Skeletal muscle tissue (tissue), 4 donors: Measurements from ENCODE around the gene S100A13. TPM values are rescaled to one million over a fixed set of nuclear protein-coding genes. Genes with fewer than 3 reads are reported as not detected.
A peak's percentile ranks its signal among the peaks of the same experiment; 100 is the strongest.

Experiments
- H3K27ac ChIP-seq: one replicate; pipeline ENCODE4 v1.7.0; 2013; ENCODE audit warnings: mild to moderate bottlenecking, low read depth, low read length, inconsistent platforms
- H3K27me3 ChIP-seq, 3 donors: one replicate each; pipeline ENCODE4 v1.7.0; 2013; ENCODE audit warnings: low read length in 3 of 3; ENCODE audit not compliant: control insufficient read depth in 3 of 3, insufficient read depth in 3 of 3
- H3K36me3 ChIP-seq, 3 donors: one replicate each; pipeline ENCODE4 v1.7.0; 2013; ENCODE audit warnings: low read length in 3 of 3; ENCODE audit not compliant: control insufficient read depth in 3 of 3, insufficient read depth in 3 of 3
- H3K4me1 ChIP-seq, 3 donors: one replicate each; pipeline ENCODE4 v1.7.0; 2013; ENCODE audit warnings: low read length in 3 of 3, mild to moderate bottlenecking in 3 of 3; ENCODE audit not compliant: control insufficient read depth in 3 of 3, insufficient read depth in 3 of 3
- H3K4me3 ChIP-seq, 3 donors: one replicate each; pipeline ENCODE4 v1.7.0; 2013; ENCODE audit warnings: low read length in 3 of 3
- H3K9ac ChIP-seq, 3 donors: one replicate each; pipeline ENCODE4 v1.7.0; 2013; ENCODE audit warnings: low read length in 3 of 3, mild to moderate bottlenecking in 3 of 3, moderate library complexity in 2 of 3, low read depth in 1 of 3
- H3K9me3 ChIP-seq, 3 donors: one replicate each; pipeline ENCODE4 v1.7.0; 2013; ENCODE audit warnings: low read length in 3 of 3; ENCODE audit not compliant: control insufficient read depth in 3 of 3
- total RNA-seq: library from RNA; depleted of rRNA; stranded (reverse); fragments of >200 nt; gene quantifications from one replicate; pipeline ENCODE4 v1.2.3, GENCODE V29; 2014
- donor health status: Osteomylitis.

S100A13 gene
- total RNA-seq, 1 donor from 2014 or later, result 55.3 TPM

- Histone ChIP-seq H3K27ac (no peak overlapping the region), H3K4me3 (no peak overlapping the region), H3K9me3 (no peaks in the 10 kb centered on the region), H3K36me3 (peaks cover 59 to 65% (median 63%) of the 10 kb centered on the region in 3 donors), H3K27me3 (no peaks in the 10 kb centered on the region), H3K4me1 (peaks cover 10 to 13% (median 11%) of the 10 kb centered on the region in 3 donors), H3K9ac (no peak overlapping the region)
Observed at GRCh38 chr1:153662269-153662668, 35.0 kb upstream of the S100A13 start.

GRCh38 chr1:153661111-153661708 lies 33.9 kb upstream of the S100A13 start:
- H3K9me3 ChIP-seq, result no peaks in the 10 kb centered on the region
- peaks cover 10 to 13% (median 11%) of the 10 kb centered on the region in 3 donors for H3K4me1 ChIP-seq
- H3K27me3 ChIP-seq, result no peaks in the 10 kb centered on the region
- no peak overlapping the region for H3K4me3 ChIP-seq
- peaks cover 48 to 54% (median 53%) of the 10 kb centered on the region in 3 donors for H3K36me3 ChIP-seq
- H3K9ac ChIP-seq, result no peak overlapping the region
- no peak overlapping the region for H3K27ac ChIP-seq

- H3K4me1 ChIP-seq, result peaks cover 10 to 13% (median 11%) of the 10 kb centered on the region in 3 donors
- H3K27ac ChIP-seq, result no peak overlapping the region
- peaks cover 37 to 38% (median 38%) of the 10 kb centered on the region in 3 donors for H3K36me3 ChIP-seq
- no peaks in the 10 kb centered on the region for H3K9me3 ChIP-seq
- H3K9ac ChIP-seq, result peak overlapping the region; percentile 88 to 96 (median 96)
- H3K4me3 ChIP-seq, result peak overlapping the region; percentile 87 to 90 (median 88)
- no peaks in the 10 kb centered on the region for H3K27me3 ChIP-seq
Observed at GRCh38 chr1:153659656-153660055, 32.4 kb upstream of the S100A13 start.

- no peaks in the 10 kb centered on the region for H3K9me3 ChIP-seq
- peak overlapping the region; percentile 87 to 90 (median 88) for H3K4me3 ChIP-seq
- H3K4me1 ChIP-seq, result peaks cover 10 to 13% (median 11%) of the 10 kb centered on the region in 3 donors
- peak overlapping the region; percentile 92 for H3K27ac ChIP-seq
- H3K27me3 ChIP-seq, result no peaks in the 10 kb centered on the region
- H3K36me3 ChIP-seq, result peaks cover 33% of the 10 kb centered on the region in 3 donors
- H3K9ac ChIP-seq, result peak overlapping the region; percentile 88 to 96 (median 96)
Observed at GRCh38 chr1:153659175-153659534, 31.9 kb upstream of the S100A13 start.

- H3K9me3 ChIP-seq, result no peaks in the 10 kb centered on the region
- H3K9ac ChIP-seq, result peak within 1 kb of the TSS; percentile 88 to 96 (median 96)
- peak within 1 kb of the TSS; percentile 92 for H3K27ac ChIP-seq
- H3K4me3 ChIP-seq, result peak within 1 kb of the TSS; percentile 87 to 90 (median 88)
- H3K4me1 ChIP-seq, result peaks cover 10 to 13% (median 11%) of the 10 kb centered on the region in 3 donors
- H3K36me3 ChIP-seq, result peaks cover 28 to 29% (median 28%) of the 10 kb centered on the region in 3 donors
- no peaks in the 10 kb centered on the region for H3K27me3 ChIP-seq
Observed at GRCh38 chr1:153658400-153659174, 31.3 kb upstream of the S100A13 start, which contains the start of gene SNAPIN. SNAPIN (plus strand) TSS chr1:153658703; CDS start chr1:153658744, 41 bp downstream.

GRCh38 chr1:153655333-153655732 lies 28.0 kb upstream of the S100A13 start:
- H3K27me3 ChIP-seq, result no peaks in the 10 kb centered on the region
- H3K4me3 ChIP-seq, result no peak overlapping the region
- H3K4me1 ChIP-seq, result peaks cover 11 to 17% (median 13%) of the 10 kb centered on the region in 3 donors
- H3K27ac ChIP-seq, result no peak overlapping the region
- no peaks in the 10 kb centered on the region for H3K9me3 ChIP-seq
- no peak overlapping the region for H3K9ac ChIP-seq
- H3K36me3 ChIP-seq, result peaks cover 0 to 5% (median 3%) of the 10 kb centered on the region in 3 donors

GRCh38 chr1:153652805-153653500 lies 25.6 kb upstream of the S100A13 start:
- no peak overlapping the region for H3K4me3 ChIP-seq
- peak overlapping the region; percentile 51 for H3K27ac ChIP-seq
- H3K9me3 ChIP-seq, result no peaks in the 10 kb centered on the region
- H3K9ac ChIP-seq, result no peak overlapping the region
- H3K4me1 ChIP-seq, result peaks cover 17 to 20% (median 17%) of the 10 kb centered on the region in 3 donors
- H3K36me3 ChIP-seq, result no peaks in the 10 kb centered on the region
- H3K27me3 ChIP-seq, result no peaks in the 10 kb centered on the region

GRCh38 chr1:153651771-153652170 lies 24.5 kb upstream of the S100A13 start:
- H3K9ac ChIP-seq, result no peak overlapping the region
- no peak overlapping the region for H3K27ac ChIP-seq
- no peak overlapping the region for H3K4me3 ChIP-seq
- no peaks in the 10 kb centered on the region for H3K27me3 ChIP-seq
- peaks cover 21 to 30% (median 23%) of the 10 kb centered on the region in 3 donors for H3K4me1 ChIP-seq
- H3K9me3 ChIP-seq, result no peaks in the 10 kb centered on the region
- peaks cover 0 to 2% (median 1%) of the 10 kb centered on the region in 3 donors for H3K36me3 ChIP-seq

- Histone ChIP-seq H3K9ac (peak overlapping the region in 2 of 3 donors; percentile 19 to 44), H3K4me3 (peak overlapping the region in 1 of 3 donors; percentile 14), H3K36me3 (peaks cover 11 to 15% (median 13%) of the 10 kb centered on the region in 3 donors), H3K9me3 (no peaks in the 10 kb centered on the region), H3K27ac (peak overlapping the region; percentile 38), H3K27me3 (no peaks in the 10 kb centered on the region), H3K4me1 (peaks cover 21 to 30% (median 23%) of the 10 kb centered on the region in 3 donors)
Observed at GRCh38 chr1:153649863-153650235, 22.5 kb upstream of the S100A13 start.
